ENCODE data around the gene PARP2. TPM values are rescaled to one million over a fixed set of nuclear protein-coding genes. Genes with fewer than 3 reads are reported as not detected.
"Not testable (repeated sequence)": the region's sequence is repeated elsewhere in the genome, so short reads cannot be mapped to it uniquely, and the experiment has no call there.

PARP2 gene
- total RNA-seq, 1 experiment from 2014 or later = 38.3 TPM

DNA sequence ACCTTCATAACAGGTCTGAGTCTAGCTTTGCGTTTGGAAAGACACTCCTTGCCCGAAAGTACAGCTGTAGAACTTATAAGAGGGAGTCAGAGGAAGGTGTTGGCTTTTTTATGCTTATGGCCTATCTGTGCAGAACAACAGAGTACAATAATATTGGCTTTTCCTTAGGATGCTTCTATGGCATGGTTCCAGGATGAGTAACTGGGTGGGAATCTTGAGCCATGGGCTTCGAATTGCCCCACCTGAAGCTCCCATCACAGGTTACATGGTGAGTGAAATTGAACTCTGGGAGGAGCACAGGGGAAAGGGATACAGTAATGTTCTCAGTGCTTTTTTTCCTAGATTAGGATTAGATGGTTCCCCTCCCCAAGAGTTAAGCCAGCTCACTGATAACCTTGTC is 13.0 kb downstream of the PARP2 start:
- DNase-seq (peak; percentile 51), ATAC-seq (no peak)
- Histone ChIP-seq H3K9ac (ENCODE audit: low read length) (no peak overlapping the region), H4K20me1 (ENCODE audit: low read length) (no peaks in the 10 kb centered on the region), H3F3A (ENCODE audit: low read length, unreplicated experiment) (no peaks in the 10 kb centered on the region), H3K36me3 (ENCODE audit: low read depth, low read length) (peaks cover 72% of the 10 kb centered on the region), H3K27me3 (ENCODE audit: low read length) (no peaks in the 10 kb centered on the region), H3K9me3 (ENCODE audit: low read length) (no peaks in the 10 kb centered on the region), H3K4me2 (ENCODE audit: low read length) (no peak overlapping the region), H3K9me2 (replicated peaks; ENCODE audit: low read length) (no peaks in the 10 kb centered on the region), H3K4me1 (ENCODE audit: insufficient read depth, low read length) (no peaks in the 10 kb centered on the region), H2AFZ (ENCODE audit: low read length) (no peak overlapping the region), H3K79me2 (ENCODE audit: low read length) (no peaks in the 10 kb centered on the region), H3K27ac (ENCODE audit: low read length) (no peak overlapping the region), H3K4me3 (ENCODE audit: low read length) (no peak overlapping the region)
- intact Hi-C loops (cut with micrococcal nuclease) = no loop called here
- BruUV-seq (replicated peaks) = no TSS peak
- TF ChIP-seq, protein P1, sequence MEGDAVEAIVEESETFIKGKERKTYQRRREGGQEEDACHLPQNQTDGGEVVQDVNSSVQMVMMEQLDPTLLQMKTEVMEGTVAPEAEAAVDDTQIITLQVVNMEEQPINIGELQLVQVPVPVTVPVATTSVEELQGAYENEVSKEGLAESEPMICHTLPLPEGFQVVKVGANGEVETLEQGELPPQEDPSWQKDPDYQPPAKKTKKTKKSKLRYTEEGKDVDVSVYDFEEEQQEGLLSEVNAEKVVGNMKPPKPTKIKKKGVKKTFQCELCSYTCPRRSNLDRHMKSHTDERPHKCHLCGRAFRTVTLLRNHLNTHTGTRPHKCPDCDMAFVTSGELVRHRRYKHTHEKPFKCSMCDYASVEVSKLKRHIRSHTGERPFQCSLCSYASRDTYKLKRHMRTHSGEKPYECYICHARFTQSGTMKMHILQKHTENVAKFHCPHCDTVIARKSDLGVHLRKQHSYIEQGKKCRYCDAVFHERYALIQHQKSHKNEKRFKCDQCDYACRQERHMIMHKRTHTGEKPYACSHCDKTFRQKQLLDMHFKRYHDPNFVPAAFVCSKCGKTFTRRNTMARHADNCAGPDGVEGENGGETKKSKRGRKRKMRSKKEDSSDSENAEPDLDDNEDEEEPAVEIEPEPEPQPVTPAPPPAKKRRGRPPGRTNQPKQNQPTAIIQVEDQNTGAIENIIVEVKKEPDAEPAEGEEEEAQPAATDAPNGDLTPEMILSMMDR (conservative IDR thresholded peaks at IDR 0.05; ENCODE audit: low read depth, low read length) = no peak
- TF ChIP-seq EZH2 (IDR thresholded peaks at IDR 0.05; ENCODE audit: low read length, unreplicated experiment) (no peak), EZH2phosphoT487 (IDR thresholded peaks at IDR 0.05; ENCODE audit: borderline replicate concordance, low read length) (no peak)
- CTCF ChIA-PET = no interaction called here
- POLR2A ChIA-PET (ENCODE audit: unreplicated experiment) = no interaction called here

DNA sequence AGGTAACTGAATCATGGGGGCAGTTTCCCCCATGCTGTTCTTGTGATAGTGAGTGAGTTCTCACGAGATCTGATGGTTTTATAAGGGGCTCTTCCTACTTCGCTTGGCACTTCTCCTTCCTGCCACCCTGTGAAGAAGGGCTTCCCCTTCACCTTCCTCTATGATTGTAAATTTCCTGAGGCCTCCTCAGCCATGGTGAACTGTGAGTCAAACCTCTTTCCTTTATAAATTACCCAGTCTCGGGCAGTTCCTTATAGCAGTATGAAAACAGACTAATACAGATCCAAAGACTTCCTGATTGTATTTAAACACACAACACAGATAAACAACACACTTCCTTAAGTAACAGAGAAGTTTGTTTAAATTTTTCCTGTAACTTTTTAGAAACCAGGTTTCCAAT is 15.0 kb downstream of the PARP2 start:
- DNase-seq; H3K9ac ChIP-seq (ENCODE audit: low read length); H3K79me2 ChIP-seq (ENCODE audit: low read length); H3K4me2 ChIP-seq (ENCODE audit: low read length); H2AFZ ChIP-seq (ENCODE audit: low read length); H3K27me3 ChIP-seq (ENCODE audit: low read length); ATAC-seq; H3K4me1 ChIP-seq (ENCODE audit: insufficient read depth, low read length); H3F3A ChIP-seq (ENCODE audit: low read length, unreplicated experiment); H4K20me1 ChIP-seq (ENCODE audit: low read length); CTCF ChIA-PET; H3K4me3 ChIP-seq (ENCODE audit: low read length); H3K9me2 ChIP-seq (replicated peaks; ENCODE audit: low read length); intact Hi-C loops (cut with micrococcal nuclease); POLR2A ChIA-PET (ENCODE audit: unreplicated experiment); H3K27ac ChIP-seq (ENCODE audit: low read length); BruUV-seq (replicated peaks); H3K9me3 ChIP-seq (ENCODE audit: low read length): not testable (repeated sequence)
- peaks cover 57% of the 10 kb centered on the region for H3K36me3 ChIP-seq (ENCODE audit: low read depth, low read length)

DNA sequence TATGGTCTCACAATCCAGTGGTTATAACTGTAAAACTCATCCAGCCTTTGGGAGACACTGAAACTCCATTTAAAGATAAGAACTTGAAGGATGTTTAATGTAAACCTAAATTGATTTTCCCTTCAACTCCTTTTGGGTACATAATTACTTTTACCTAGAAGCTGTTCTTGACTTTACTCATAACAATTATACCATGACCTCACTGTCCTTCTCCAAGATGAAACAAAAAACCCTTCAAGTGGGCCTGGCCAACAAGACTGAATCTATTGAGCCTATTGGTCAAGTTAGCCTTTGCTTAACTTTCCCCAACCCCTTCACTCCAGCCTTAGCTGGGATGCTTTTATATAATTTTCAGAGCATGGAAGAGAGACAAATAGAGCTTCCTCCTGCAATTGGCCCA is 22.5 kb downstream of the PARP2 start:
- no peaks in the 10 kb centered on the region for H3K9me2 ChIP-seq (replicated peaks; ENCODE audit: low read length)
- no peak overlapping the region for H3K9ac ChIP-seq (ENCODE audit: low read length)
- no peaks in the 10 kb centered on the region for H3K9me3 ChIP-seq (ENCODE audit: low read length)
- H3K79me2 ChIP-seq (ENCODE audit: low read length) = no peaks in the 10 kb centered on the region
- H3K27me3 ChIP-seq (ENCODE audit: low read length) = no peaks in the 10 kb centered on the region
- TF ChIP-seq EZH2phosphoT487 (IDR thresholded peaks at IDR 0.05; ENCODE audit: borderline replicate concordance, low read length) (no peak), EZH2 (IDR thresholded peaks at IDR 0.05; ENCODE audit: low read length, unreplicated experiment) (no peak)
- TF ChIP-seq, protein P1 (conservative IDR thresholded peaks at IDR 0.05; ENCODE audit: low read depth, low read length) = no peak
- no peaks in the 10 kb centered on the region for H3F3A ChIP-seq (ENCODE audit: low read length, unreplicated experiment)
- no peak overlapping the region for H3K27ac ChIP-seq (ENCODE audit: low read length)
- no peak overlapping the region for H2AFZ ChIP-seq (ENCODE audit: low read length)
- no peaks in the 10 kb centered on the region for H4K20me1 ChIP-seq (ENCODE audit: low read length)
- no peak overlapping the region for H3K4me3 ChIP-seq (ENCODE audit: low read length)
- POLR2A ChIA-PET (ENCODE audit: unreplicated experiment) = no interaction called here
- H3K4me1 ChIP-seq (ENCODE audit: insufficient read depth, low read length) = no peaks in the 10 kb centered on the region
- no TSS peak for BruUV-seq (replicated peaks)
- H3K36me3 ChIP-seq (ENCODE audit: low read depth, low read length) = peaks cover 11% of the 10 kb centered on the region; the same call in 1 of the 2 replicates
- ATAC-seq (no peak), DNase-seq (no peak)
- no peak overlapping the region for H3K4me2 ChIP-seq (ENCODE audit: low read length)
- intact Hi-C loops (cut with micrococcal nuclease) = no loop called here
- CTCF ChIA-PET = no interaction called here

All from PC-3 (cell line).